ENCODE measurements around the gene HPD.
"Not testable (repeated sequence)": the region's sequence is repeated elsewhere in the genome, so short reads cannot be mapped to it uniquely, and the experiment has no call there.

Gene HPD

GRCh38 chr12:121793838-121794533 is 64.7 kb downstream of the HPD start:
- Histone ChIP-seq H3K36me3 (ENCODE audit: insufficient read depth, low read length) (peaks cover 18% of the 10 kb centered on the region), H3K9ac (ENCODE audit: low read depth, low read length) (peak overlapping the region; percentile 44; the same call in 1 of the 2 replicates), H3K9me3 (ENCODE audit: insufficient read depth, low read depth, low read length) (no peaks in the 10 kb centered on the region), H3K4me3 (ENCODE audit: low read length) (peak overlapping the region; percentile 56), H3K27ac (ENCODE audit: low read depth, low read length) (peak overlapping the region; percentile 47; the same call in 1 of the 2 replicates), H3K4me1 (ENCODE audit: insufficient read depth, low read length) (peaks cover 24% of the 10 kb centered on the region), H3K27me3 (ENCODE audit: insufficient read depth, low read length) (no peaks in the 10 kb centered on the region; the same call in 1 of the 2 replicates)
- under 1% methylated on average over 59 of the region's 59 CpGs for WGBS

GRCh38 chr12:121793440-121793837 is 65.2 kb downstream of the HPD start, which contains the start of gene RHOF:
TSS of gene RHOF (minus strand) at chr12:121793688. CDS start at chr12:121793633, 55 bp downstream.
- Histone ChIP-seq H3K4me3 (ENCODE audit: low read length) (peak within 1 kb of the TSS; percentile 56), H3K9ac (ENCODE audit: low read depth, low read length) (peak within 1 kb of the TSS; percentile 67), H3K27ac (ENCODE audit: low read depth, low read length) (peak within 1 kb of the TSS; percentile 47; the same call in 1 of the 2 replicates), H3K27me3 (ENCODE audit: insufficient read depth, low read length) (no peaks in the 10 kb centered on the region; the same call in 1 of the 2 replicates), H3K4me1 (ENCODE audit: insufficient read depth, low read length) (peaks cover 19% of the 10 kb centered on the region), H3K36me3 (ENCODE audit: insufficient read depth, low read length) (peaks cover 12% of the 10 kb centered on the region), H3K9me3 (ENCODE audit: insufficient read depth, low read depth, low read length) (no peaks in the 10 kb centered on the region)
- WGBS, result under 1% methylated on average over 36 of the region's 36 CpGs

GRCh38 chr12:121792607-121793439 is 65.8 kb downstream of the HPD start:
- H3K27me3 ChIP-seq (ENCODE audit: insufficient read depth, low read length), result no peaks in the 10 kb centered on the region; the same call in 1 of the 2 replicates
- WGBS, result 12% methylated on average over 48 of the region's 48 CpGs
- H3K4me3 ChIP-seq (ENCODE audit: low read length), result peak overlapping the region; percentile 56
- H3K9ac ChIP-seq (ENCODE audit: low read depth, low read length), result peak overlapping the region; percentile 67
- peaks cover 13% of the 10 kb centered on the region for H3K4me1 ChIP-seq (ENCODE audit: insufficient read depth, low read length)
- H3K36me3 ChIP-seq (ENCODE audit: insufficient read depth, low read length), result peaks cover 8% of the 10 kb centered on the region
- no peak overlapping the region for H3K27ac ChIP-seq (ENCODE audit: low read depth, low read length)
- no peaks in the 10 kb centered on the region for H3K9me3 ChIP-seq (ENCODE audit: insufficient read depth, low read depth, low read length)

GRCh38 chr12:121791671-121792551 is 66.7 kb downstream of the HPD start:
- Histone ChIP-seq H3K9ac (ENCODE audit: low read depth, low read length) (no peak overlapping the region), H3K4me3 (ENCODE audit: low read length) (no peak overlapping the region), H3K27ac (ENCODE audit: low read depth, low read length) (no peak overlapping the region), H3K36me3 (ENCODE audit: insufficient read depth, low read length) (peaks cover 7% of the 10 kb centered on the region), H3K27me3 (ENCODE audit: insufficient read depth, low read length) (no peaks in the 10 kb centered on the region; the same call in 1 of the 2 replicates), H3K4me1 (ENCODE audit: insufficient read depth, low read length) (peaks cover 7% of the 10 kb centered on the region; the same call in 1 of the 2 replicates), H3K9me3 (ENCODE audit: insufficient read depth, low read depth, low read length) (no peaks in the 10 kb centered on the region)
- 89% methylated on average over 14 of the region's 14 CpGs for WGBS

- WGBS, result 96% methylated on average over 8 of the region's 8 CpGs
- H3K27ac ChIP-seq (ENCODE audit: low read depth, low read length); H3K9ac ChIP-seq (ENCODE audit: low read depth, low read length); H3K36me3 ChIP-seq (ENCODE audit: insufficient read depth, low read length); H3K9me3 ChIP-seq (ENCODE audit: insufficient read depth, low read depth, low read length); H3K4me3 ChIP-seq (ENCODE audit: low read length); H3K27me3 ChIP-seq (ENCODE audit: insufficient read depth, low read length); H3K4me1 ChIP-seq (ENCODE audit: insufficient read depth, low read length): not testable (repeated sequence)
These were observed 67.9 kb downstream of the HPD start for GRCh38 chr12:121790785-121791184.

GRCh38 chr12:121789800-121790728 is 68.6 kb downstream of the HPD start:
- H3K9ac ChIP-seq (ENCODE audit: low read depth, low read length), result no peak overlapping the region
- no peak overlapping the region for H3K4me3 ChIP-seq (ENCODE audit: low read length)
- 78% methylated on average over 28 of the region's 28 CpGs for WGBS

More at GRCh38 chr12:121789800-121790728, 68.6 kb downstream of the HPD start:
- H3K27me3 ChIP-seq (ENCODE audit: insufficient read depth, low read length), result no peaks in the 10 kb centered on the region; the same call in 1 of the 2 replicates
- H3K27ac ChIP-seq (ENCODE audit: low read depth, low read length), result no peak overlapping the region
- no peaks in the 10 kb centered on the region for H3K36me3 ChIP-seq (ENCODE audit: insufficient read depth, low read length)
- H3K9me3 ChIP-seq (ENCODE audit: insufficient read depth, low read depth, low read length), result no peaks in the 10 kb centered on the region
- peaks cover 4% of the 10 kb centered on the region; the same call in 1 of the 2 replicates for H3K4me1 ChIP-seq (ENCODE audit: insufficient read depth, low read length)
